OCI-LY3 (cell line): ENCODE measurements around the gene LAMA4.

Experiments used
- H2AFZ ChIP-seq: fragments of 200-600, 300-600 bp; shearing (Covaris generic); 2 replicates; pipeline ENCODE4 v1.6.0; 2014; ENCODE audit warnings: antibody characterized with exemption, low read depth, low read length
- H3K27ac ChIP-seq: fragments of 200-600, 300-600 bp; sonication (generic); 2 replicates; pipeline ENCODE4 v1.5.1; 2014; ENCODE audit warnings: mild to moderate bottlenecking, low read length, moderate library complexity, mixed read lengths
- H3K27me3 ChIP-seq: fragments of 200-600, 300-600 bp; sonication (generic); 2 replicates; pipeline ENCODE4 v1.6.1; 2014; ENCODE audit warnings: low read depth, low read length, mixed read lengths
- H3K36me3 ChIP-seq: fragments of 200-600, 300-600 bp; sonication (generic); replicated peaks from 2 replicates; pipeline ENCODE3; 2014; ENCODE audit warnings: low read depth, low read length, mixed read lengths
- H3K4me1 ChIP-seq: fragments of 300-600, 200-600 bp; sonication (generic); 2 replicates; pipeline ENCODE4 v1.6.1; 2014; ENCODE audit warnings: low read length, mixed read lengths
- H3K4me2 ChIP-seq: fragments of 200-600, 300-600 bp; sonication (generic); 2 replicates; pipeline ENCODE4 v1.6.1; 2014; ENCODE audit warnings: low read length, mixed read lengths
- H3K4me3 ChIP-seq: fragments of 300-600, 200-600 bp; sonication (generic); 2 replicates; pipeline ENCODE4 v1.5.1; 2014; ENCODE audit warnings: antibody characterized with exemption, mild to moderate bottlenecking, low read length, moderate library complexity
- H3K79me2 ChIP-seq: fragments of 300-600, 200-600 bp; shearing (Covaris generic); 2 replicates; pipeline ENCODE4 v1.6.1; 2014; ENCODE audit warnings: mild to moderate bottlenecking, low read length, mixed read lengths
- H3K9ac ChIP-seq: fragments of 300-600, 200-600 bp; shearing (Covaris generic); 2 replicates; pipeline ENCODE4 v1.6.0; 2014; ENCODE audit warnings: mild to moderate bottlenecking, low read length, moderate library complexity
- H3K9me3 ChIP-seq: fragments of 200-600, 300-600 bp; shearing (Covaris generic); 2 replicates; pipeline ENCODE4 v1.6.1; 2014; ENCODE audit warnings: low read length, mixed read lengths; ENCODE audit not compliant: insufficient read depth
- H4K20me1 ChIP-seq: fragments of 200-600, 300-600 bp; sonication (generic); 2 replicates; pipeline ENCODE4 v1.6.1; 2016; ENCODE audit warnings: low read length, mixed read lengths; ENCODE audit not compliant: insufficient read depth
- CTCF ChIP-seq: fragments of 200-600, 300-600 bp; sonication (generic); IDR thresholded peaks from 2 replicates; pipeline ENCODE4 v1.5.1; 2014; ENCODE audit warnings: antibody characterized with exemption, low read length, low read depth
- EZH2phosphoT487 ChIP-seq: fragments of 200-600 bp; shearing (Covaris generic); IDR thresholded peaks from 2 replicates; pipeline ENCODE4 v1.6.1; 2018; ENCODE audit warnings: antibody characterized with exemption, mixed run types, low read depth

The LAMA4 gene

GRCh38 chr6:112218563-112218962, 35.8 kb downstream of the LAMA4 start:
- H3K27ac ChIP-seq: no peak overlapping the region
- H3K27me3 ChIP-seq: no peaks in the 10 kb centered on the region
- TF ChIP-seq CTCF (no peak), EZH2phosphoT487 (no peak)

GRCh38 chr6:112216662-112217551, 37.5 kb downstream of the LAMA4 start:
- Histone ChIP-seq H3K9me3 (no peaks in the 10 kb centered on the region), H3K27ac (no peak overlapping the region), H3K36me3 (no peaks in the 10 kb centered on the region), H3K4me2 (no peak overlapping the region), H3K4me1 (no peaks in the 10 kb centered on the region), H3K4me3 (no peak overlapping the region), H3K79me2 (no peaks in the 10 kb centered on the region), H4K20me1 (no peaks in the 10 kb centered on the region), H3K9ac (no peak overlapping the region), H2AFZ (no peak overlapping the region), H3K27me3 (no peaks in the 10 kb centered on the region)
- TF ChIP-seq EZH2phosphoT487 (no peak), CTCF (no peak)

More at GRCh38 chr6:112218563-112218962, 35.8 kb downstream of the LAMA4 start:
- H3K9ac ChIP-seq: no peak overlapping the region
- no peak overlapping the region for H2AFZ ChIP-seq
- no peaks in the 10 kb centered on the region for H4K20me1 ChIP-seq
- no peak overlapping the region for H3K4me3 ChIP-seq
- H3K9me3 ChIP-seq: no peaks in the 10 kb centered on the region
- no peak overlapping the region for H3K4me2 ChIP-seq
- no peaks in the 10 kb centered on the region for H3K79me2 ChIP-seq
- H3K4me1 ChIP-seq: no peaks in the 10 kb centered on the region
- no peaks in the 10 kb centered on the region for H3K36me3 ChIP-seq

- H3K4me2 ChIP-seq: no peak overlapping the region
- no peak overlapping the region for H2AFZ ChIP-seq
- no peak overlapping the region for H3K27ac ChIP-seq
- no peaks in the 10 kb centered on the region for H3K79me2 ChIP-seq
- H3K4me3 ChIP-seq: no peak overlapping the region
- no peaks in the 10 kb centered on the region for H3K4me1 ChIP-seq
- no peaks in the 10 kb centered on the region for H3K9me3 ChIP-seq
- no peaks in the 10 kb centered on the region for H3K27me3 ChIP-seq
- no peaks in the 10 kb centered on the region for H4K20me1 ChIP-seq
- TF ChIP-seq CTCF (no peak), EZH2phosphoT487 (no peak)
- no peaks in the 10 kb centered on the region for H3K36me3 ChIP-seq
- no peak overlapping the region for H3K9ac ChIP-seq
These were observed 38.7 kb downstream of the LAMA4 start for GRCh38 chr6:112215488-112216284.

GRCh38 chr6:112214739-112215269, 39.6 kb downstream of the LAMA4 start:
- H3K4me3 ChIP-seq: no peak overlapping the region
- no peaks in the 10 kb centered on the region for H3K9me3 ChIP-seq
- H4K20me1 ChIP-seq: no peaks in the 10 kb centered on the region
- H3K79me2 ChIP-seq: no peaks in the 10 kb centered on the region
- H3K36me3 ChIP-seq: no peaks in the 10 kb centered on the region
- TF ChIP-seq EZH2phosphoT487 (no peak), CTCF (no peak)
- H2AFZ ChIP-seq: no peak overlapping the region
- no peak overlapping the region for H3K4me2 ChIP-seq
- no peaks in the 10 kb centered on the region for H3K27me3 ChIP-seq
- H3K27ac ChIP-seq: no peak overlapping the region
- H3K9ac ChIP-seq: no peak overlapping the region
- no peaks in the 10 kb centered on the region for H3K4me1 ChIP-seq
